ENCODE measurements around the gene CEP164. TPM values are rescaled to one million over a fixed set of nuclear protein-coding genes. Genes with fewer than 3 reads are reported as not detected.

The CEP164 gene
- total and polyA plus RNA-seq, 10 of the 15 experiments (the other 5 are each of a cell fraction or from before 2014, with no cell fraction given): 4.2 to 31.2 (median 20.2) TPM

GRCh38 chr11:117461396-117462182, 133.9 kb downstream of the CEP164 start (continued):
- TF ChIP-seq, protein P1, sequence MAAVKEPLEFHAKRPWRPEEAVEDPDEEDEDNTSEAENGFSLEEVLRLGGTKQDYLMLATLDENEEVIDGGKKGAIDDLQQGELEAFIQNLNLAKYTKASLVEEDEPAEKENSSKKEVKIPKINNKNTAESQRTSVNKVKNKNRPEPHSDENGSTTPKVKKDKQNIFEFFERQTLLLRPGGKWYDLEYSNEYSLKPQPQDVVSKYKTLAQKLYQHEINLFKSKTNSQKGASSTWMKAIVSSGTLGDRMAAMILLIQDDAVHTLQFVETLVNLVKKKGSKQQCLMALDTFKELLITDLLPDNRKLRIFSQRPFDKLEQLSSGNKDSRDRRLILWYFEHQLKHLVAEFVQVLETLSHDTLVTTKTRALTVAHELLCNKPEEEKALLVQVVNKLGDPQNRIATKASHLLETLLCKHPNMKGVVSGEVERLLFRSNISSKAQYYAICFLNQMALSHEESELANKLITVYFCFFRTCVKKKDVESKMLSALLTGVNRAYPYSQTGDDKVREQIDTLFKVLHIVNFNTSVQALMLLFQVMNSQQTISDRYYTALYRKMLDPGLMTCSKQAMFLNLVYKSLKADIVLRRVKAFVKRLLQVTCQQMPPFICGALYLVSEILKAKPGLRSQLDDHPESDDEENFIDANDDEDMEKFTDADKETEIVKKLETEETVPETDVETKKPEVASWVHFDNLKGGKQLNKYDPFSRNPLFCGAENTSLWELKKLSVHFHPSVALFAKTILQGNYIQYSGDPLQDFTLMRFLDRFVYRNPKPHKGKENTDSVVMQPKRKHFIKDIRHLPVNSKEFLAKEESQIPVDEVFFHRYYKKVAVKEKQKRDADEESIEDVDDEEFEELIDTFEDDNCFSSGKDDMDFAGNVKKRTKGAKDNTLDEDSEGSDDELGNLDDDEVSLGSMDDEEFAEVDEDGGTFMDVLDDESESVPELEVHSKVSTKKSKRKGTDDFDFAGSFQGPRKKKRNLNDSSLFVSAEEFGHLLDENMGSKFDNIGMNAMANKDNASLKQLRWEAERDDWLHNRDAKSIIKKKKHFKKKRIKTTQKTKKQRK (IDR thresholded peaks at IDR 0.05; ENCODE audit: low read depth, low read length): no peak
- TF ChIP-seq, protein P2, sequence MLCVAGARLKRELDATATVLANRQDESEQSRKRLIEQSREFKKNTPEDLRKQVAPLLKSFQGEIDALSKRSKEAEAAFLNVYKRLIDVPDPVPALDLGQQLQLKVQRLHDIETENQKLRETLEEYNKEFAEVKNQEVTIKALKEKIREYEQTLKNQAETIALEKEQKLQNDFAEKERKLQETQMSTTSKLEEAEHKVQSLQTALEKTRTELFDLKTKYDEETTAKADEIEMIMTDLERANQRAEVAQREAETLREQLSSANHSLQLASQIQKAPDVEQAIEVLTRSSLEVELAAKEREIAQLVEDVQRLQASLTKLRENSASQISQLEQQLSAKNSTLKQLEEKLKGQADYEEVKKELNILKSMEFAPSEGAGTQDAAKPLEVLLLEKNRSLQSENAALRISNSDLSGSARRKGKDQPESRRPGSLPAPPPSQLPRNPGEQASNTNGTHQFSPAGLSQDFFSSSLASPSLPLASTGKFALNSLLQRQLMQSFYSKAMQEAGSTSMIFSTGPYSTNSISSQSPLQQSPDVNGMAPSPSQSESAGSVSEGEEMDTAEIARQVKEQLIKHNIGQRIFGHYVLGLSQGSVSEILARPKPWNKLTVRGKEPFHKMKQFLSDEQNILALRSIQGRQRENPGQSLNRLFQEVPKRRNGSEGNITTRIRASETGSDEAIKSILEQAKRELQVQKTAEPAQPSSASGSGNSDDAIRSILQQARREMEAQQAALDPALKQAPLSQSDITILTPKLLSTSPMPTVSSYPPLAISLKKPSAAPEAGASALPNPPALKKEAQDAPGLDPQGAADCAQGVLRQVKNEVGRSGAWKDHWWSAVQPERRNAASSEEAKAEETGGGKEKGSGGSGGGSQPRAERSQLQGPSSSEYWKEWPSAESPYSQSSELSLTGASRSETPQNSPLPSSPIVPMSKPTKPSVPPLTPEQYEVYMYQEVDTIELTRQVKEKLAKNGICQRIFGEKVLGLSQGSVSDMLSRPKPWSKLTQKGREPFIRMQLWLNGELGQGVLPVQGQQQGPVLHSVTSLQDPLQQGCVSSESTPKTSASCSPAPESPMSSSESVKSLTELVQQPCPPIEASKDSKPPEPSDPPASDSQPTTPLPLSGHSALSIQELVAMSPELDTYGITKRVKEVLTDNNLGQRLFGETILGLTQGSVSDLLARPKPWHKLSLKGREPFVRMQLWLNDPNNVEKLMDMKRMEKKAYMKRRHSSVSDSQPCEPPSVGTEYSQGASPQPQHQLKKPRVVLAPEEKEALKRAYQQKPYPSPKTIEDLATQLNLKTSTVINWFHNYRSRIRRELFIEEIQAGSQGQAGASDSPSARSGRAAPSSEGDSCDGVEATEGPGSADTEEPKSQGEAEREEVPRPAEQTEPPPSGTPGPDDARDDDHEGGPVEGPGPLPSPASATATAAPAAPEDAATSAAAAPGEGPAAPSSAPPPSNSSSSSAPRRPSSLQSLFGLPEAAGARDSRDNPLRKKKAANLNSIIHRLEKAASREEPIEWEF (IDR thresholded peaks at IDR 0.05; ENCODE audit: insufficient replicate concordance, low read depth, low read length): no peak
- no peak for TF ChIP-seq E2F8 (IDR thresholded peaks at IDR 0.05; ENCODE audit: low read depth, partially characterized antibody)
- no peak for TF ChIP-seq EGR1 (IDR thresholded peaks at IDR 0.05; ENCODE audit: borderline replicate concordance in 1 of 2, low read depth in 2 of 2, low read length in 2 of 2)
- TF ChIP-seq NR2F1 (conservative IDR thresholded peaks at IDR 0.05): no peak
- no peak for TF ChIP-seq ZBTB4 (CRISPR knock-in tag; IDR thresholded peaks at IDR 0.05)
- TF ChIP-seq NFYA (IDR thresholded peaks at IDR 0.05; ENCODE audit: borderline replicate concordance, low read depth, low read length): no peak

All from GM12878 (cell line).